ENCODE measurements around the gene WDR7.

GRCh38 chr18:56747857-56748256 is 96.7 kb downstream of the WDR7 start:
- TF ChIP-seq, protein P1, sequence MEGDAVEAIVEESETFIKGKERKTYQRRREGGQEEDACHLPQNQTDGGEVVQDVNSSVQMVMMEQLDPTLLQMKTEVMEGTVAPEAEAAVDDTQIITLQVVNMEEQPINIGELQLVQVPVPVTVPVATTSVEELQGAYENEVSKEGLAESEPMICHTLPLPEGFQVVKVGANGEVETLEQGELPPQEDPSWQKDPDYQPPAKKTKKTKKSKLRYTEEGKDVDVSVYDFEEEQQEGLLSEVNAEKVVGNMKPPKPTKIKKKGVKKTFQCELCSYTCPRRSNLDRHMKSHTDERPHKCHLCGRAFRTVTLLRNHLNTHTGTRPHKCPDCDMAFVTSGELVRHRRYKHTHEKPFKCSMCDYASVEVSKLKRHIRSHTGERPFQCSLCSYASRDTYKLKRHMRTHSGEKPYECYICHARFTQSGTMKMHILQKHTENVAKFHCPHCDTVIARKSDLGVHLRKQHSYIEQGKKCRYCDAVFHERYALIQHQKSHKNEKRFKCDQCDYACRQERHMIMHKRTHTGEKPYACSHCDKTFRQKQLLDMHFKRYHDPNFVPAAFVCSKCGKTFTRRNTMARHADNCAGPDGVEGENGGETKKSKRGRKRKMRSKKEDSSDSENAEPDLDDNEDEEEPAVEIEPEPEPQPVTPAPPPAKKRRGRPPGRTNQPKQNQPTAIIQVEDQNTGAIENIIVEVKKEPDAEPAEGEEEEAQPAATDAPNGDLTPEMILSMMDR (IDR thresholded peaks at IDR 0.05): no peak
- TF ChIP-seq POLR2A (IDR thresholded peaks at IDR 0.05): no peak
